ENCODE data around the gene PAN3. TPM values are rescaled to one million over a fixed set of nuclear protein-coding genes. Genes with fewer than 3 reads are reported as not detected.

The PAN3 gene, protein sequence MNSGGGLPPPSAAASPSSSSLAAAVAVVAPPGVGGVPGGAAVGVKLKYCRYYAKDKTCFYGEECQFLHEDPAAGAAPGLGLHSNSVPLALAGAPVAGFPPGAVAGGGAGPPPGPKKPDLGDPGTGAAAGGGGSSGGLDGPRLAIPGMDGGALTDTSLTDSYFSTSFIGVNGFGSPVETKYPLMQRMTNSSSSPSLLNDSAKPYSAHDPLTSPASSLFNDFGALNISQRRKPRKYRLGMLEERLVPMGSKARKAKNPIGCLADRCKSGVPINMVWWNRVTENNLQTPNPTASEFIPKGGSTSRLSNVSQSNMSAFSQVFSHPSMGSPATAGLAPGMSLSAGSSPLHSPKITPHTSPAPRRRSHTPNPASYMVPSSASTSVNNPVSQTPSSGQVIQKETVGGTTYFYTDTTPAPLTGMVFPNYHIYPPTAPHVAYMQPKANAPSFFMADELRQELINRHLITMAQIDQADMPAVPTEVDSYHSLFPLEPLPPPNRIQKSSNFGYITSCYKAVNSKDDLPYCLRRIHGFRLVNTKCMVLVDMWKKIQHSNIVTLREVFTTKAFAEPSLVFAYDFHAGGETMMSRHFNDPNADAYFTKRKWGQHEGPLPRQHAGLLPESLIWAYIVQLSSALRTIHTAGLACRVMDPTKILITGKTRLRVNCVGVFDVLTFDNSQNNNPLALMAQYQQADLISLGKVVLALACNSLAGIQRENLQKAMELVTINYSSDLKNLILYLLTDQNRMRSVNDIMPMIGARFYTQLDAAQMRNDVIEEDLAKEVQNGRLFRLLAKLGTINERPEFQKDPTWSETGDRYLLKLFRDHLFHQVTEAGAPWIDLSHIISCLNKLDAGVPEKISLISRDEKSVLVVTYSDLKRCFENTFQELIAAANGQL
- 24.8 and 25.3 TPM in 2 replicates for total RNA-seq (2022)
- percentile 87 among the genes with signal in this experiment for Bru-seq, nascent RNA
- percentile 74 among the genes with signal in this experiment for BruChase-seq, experiment 1, labeled RNA remaining after a 6-hour chase
- BruChase-seq, experiment 2, labeled RNA remaining after a 2-hour chase = percentile 78 among the genes with signal in this experiment
- long read RNA-seq, partial matches to known transcripts = 0 of 3 reads
- long read RNA-seq, other reads (novel, unspliced or antisense) = 3 of 3 reads

DNA sequence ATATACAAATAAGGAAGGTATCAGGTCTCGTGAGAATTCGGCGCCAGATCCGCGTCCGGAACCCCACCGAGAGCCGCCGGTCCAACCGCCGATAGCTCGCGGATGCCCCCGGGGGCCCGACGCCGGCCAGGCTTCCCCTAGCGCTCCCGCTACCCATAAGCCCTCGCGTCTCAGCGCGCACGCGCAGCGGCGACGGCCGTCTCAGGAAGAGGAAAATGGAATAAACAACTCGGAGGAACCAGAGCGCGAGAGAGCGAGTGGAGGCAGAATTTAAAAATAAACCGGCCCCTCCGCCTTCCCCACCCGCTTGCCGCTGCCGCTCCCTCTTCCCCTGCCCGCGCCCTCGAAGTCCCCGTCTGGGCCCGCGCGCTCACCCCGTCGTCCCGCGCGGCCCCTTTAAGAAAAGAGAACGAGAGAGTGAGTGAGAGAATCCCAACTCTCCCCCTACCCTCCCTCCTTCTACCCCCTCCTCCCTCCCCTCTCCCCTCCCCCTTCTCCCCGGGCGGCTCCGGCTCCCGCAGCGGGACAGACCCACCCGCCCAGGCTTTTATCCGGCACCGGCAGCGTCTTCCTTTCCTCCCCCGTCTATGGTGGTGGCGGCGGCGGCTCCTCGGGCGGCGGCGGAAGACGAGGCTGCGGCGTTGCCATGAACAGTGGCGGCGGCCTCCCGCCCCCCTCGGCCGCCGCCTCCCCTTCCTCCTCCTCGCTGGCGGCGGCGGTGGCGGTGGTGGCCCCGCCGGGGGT is at the start of gene PAN3:
Gene PAN3, plus strand, starts transcription at position 534 of the 744 bp plus-strand sequence. Its CDS starts 113 bp downstream, at position 647.
- Mint-ChIP-seq H3K27ac (ENCODE audit: unreplicated experiment) (peak within 1 kb of the TSS; percentile 94), H3K9me3 (ENCODE audit: low read depth, unreplicated experiment) (no peaks in the 10 kb centered on the region), H3K4me3 (ENCODE audit: low read depth, unreplicated experiment) (peak within 1 kb of the TSS; percentile 90), H3K27me3 (ENCODE audit: unreplicated experiment) (no peaks in the 10 kb centered on the region), H3K4me1 (ENCODE audit: low read depth, unreplicated experiment) (peaks cover 25% of the 10 kb centered on the region), H3K36me3 (ENCODE audit: insufficient read depth, unreplicated experiment) (peaks cover 38% of the 10 kb centered on the region)
- CTCF ChIA-PET = interaction anchor here (0.6 kb wide), 3 partner anchors 16 to 185 kb away, joined by 3 to 5 read pairs (median 3); no protein-coding TSS in a partner anchor
- TF ChIP-seq, protein P1, sequence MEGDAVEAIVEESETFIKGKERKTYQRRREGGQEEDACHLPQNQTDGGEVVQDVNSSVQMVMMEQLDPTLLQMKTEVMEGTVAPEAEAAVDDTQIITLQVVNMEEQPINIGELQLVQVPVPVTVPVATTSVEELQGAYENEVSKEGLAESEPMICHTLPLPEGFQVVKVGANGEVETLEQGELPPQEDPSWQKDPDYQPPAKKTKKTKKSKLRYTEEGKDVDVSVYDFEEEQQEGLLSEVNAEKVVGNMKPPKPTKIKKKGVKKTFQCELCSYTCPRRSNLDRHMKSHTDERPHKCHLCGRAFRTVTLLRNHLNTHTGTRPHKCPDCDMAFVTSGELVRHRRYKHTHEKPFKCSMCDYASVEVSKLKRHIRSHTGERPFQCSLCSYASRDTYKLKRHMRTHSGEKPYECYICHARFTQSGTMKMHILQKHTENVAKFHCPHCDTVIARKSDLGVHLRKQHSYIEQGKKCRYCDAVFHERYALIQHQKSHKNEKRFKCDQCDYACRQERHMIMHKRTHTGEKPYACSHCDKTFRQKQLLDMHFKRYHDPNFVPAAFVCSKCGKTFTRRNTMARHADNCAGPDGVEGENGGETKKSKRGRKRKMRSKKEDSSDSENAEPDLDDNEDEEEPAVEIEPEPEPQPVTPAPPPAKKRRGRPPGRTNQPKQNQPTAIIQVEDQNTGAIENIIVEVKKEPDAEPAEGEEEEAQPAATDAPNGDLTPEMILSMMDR (IDR thresholded peaks at IDR 0.05; ENCODE audit: unreplicated experiment) = no peak
- DNase-seq = peak; percentile 87
- intact Hi-C loops (cut with micrococcal nuclease; ENCODE audit: unreplicated experiment) = no loop called here
- no TSS peak for BruUV-seq (replicated peaks)

DNA sequence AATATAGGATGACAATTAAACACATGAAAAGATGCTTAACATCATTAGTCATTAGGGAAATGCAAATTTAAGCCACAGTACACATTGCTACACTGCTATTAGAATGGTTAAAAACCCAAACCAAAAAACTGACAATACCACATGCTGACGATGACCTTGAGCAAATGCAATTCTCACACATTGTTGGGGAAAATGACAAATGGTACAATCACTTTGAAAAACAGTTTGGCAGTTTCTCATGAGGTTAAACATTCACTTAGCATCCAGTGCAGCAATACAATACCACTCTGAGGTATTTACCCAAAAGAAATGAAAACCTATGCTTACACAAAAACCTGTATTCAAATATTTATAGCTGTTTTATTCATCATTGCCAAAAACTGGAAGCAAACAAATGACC is 49.3 kb upstream of the PAN3 start:
- DNase-seq = no peak
- H3K4me1 Mint-ChIP-seq (ENCODE audit: low read depth, unreplicated experiment) = no peaks in the 10 kb centered on the region
- TF ChIP-seq, protein P1 (IDR thresholded peaks at IDR 0.05; ENCODE audit: unreplicated experiment) = no peak
- no peak overlapping the region for H3K4me3 Mint-ChIP-seq (ENCODE audit: low read depth, unreplicated experiment)
- H3K27ac Mint-ChIP-seq (ENCODE audit: unreplicated experiment) = no peak overlapping the region
- CTCF ChIA-PET = no interaction called here
- H3K27me3 Mint-ChIP-seq (ENCODE audit: unreplicated experiment) = peaks cover 37% of the 10 kb centered on the region
- no peaks in the 10 kb centered on the region for H3K9me3 Mint-ChIP-seq (ENCODE audit: low read depth, unreplicated experiment)
- no TSS peak for BruUV-seq (replicated peaks)
- H3K36me3 Mint-ChIP-seq (ENCODE audit: insufficient read depth, unreplicated experiment) = no peaks in the 10 kb centered on the region
- intact Hi-C loops (cut with micrococcal nuclease; ENCODE audit: unreplicated experiment) = no loop called here

DNA sequence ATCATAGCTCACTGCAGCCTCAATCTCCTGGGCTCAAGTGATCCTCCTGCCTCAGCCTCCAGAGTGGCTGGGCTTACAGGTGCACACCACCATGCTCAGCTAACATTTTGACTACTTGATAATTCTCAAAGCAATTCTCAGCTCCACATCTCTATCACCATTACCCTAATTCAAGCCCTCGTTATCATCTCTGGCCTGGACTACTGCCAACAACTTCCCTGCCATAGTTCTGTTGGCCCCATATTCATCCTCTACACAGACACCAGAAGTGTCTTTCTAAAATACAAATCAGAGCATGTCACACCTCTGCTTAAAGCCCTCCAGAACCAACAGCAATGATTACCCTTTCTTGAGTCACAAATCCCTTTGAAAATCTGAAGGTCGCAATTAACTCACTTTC is 45.9 kb upstream of the PAN3 start:
- Mint-ChIP-seq H3K27me3 (ENCODE audit: unreplicated experiment) (peaks cover 45% of the 10 kb centered on the region), H3K4me3 (ENCODE audit: low read depth, unreplicated experiment) (no peak overlapping the region), H3K9me3 (ENCODE audit: low read depth, unreplicated experiment) (no peaks in the 10 kb centered on the region), H3K4me1 (ENCODE audit: low read depth, unreplicated experiment) (no peaks in the 10 kb centered on the region), H3K36me3 (ENCODE audit: insufficient read depth, unreplicated experiment) (no peaks in the 10 kb centered on the region), H3K27ac (ENCODE audit: unreplicated experiment) (no peak overlapping the region)
- BruUV-seq (replicated peaks) = no TSS peak
- TF ChIP-seq, protein P1 (IDR thresholded peaks at IDR 0.05; ENCODE audit: unreplicated experiment) = no peak
- CTCF ChIA-PET = no interaction called here
- intact Hi-C loops (cut with micrococcal nuclease; ENCODE audit: unreplicated experiment) = no loop called here
- no peak for DNase-seq

DNA sequence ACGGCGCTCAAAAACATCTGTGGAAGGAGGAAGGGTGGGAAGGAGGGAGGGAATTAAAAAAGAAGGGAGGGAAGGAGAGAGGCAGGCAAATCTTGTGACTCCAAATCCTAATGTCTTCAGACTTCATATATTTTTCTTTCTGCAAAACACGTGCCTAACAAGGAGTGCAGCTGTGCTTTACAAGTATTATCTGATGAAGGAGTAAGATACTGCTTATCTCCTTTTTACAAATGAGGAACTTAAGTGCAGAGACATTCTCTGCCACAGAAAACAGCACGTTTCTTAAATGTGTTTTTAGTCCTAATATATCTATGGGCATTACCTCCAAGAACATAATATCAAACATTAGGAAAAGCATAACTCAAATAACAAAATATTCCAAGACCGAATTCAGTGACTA is 44.5 kb upstream of the PAN3 start:
- BruUV-seq (replicated peaks) = no TSS peak
- Mint-ChIP-seq H3K4me1 (ENCODE audit: low read depth, unreplicated experiment) (no peaks in the 10 kb centered on the region), H3K36me3 (ENCODE audit: insufficient read depth, unreplicated experiment) (no peaks in the 10 kb centered on the region), H3K27ac (ENCODE audit: unreplicated experiment) (no peak overlapping the region), H3K27me3 (ENCODE audit: unreplicated experiment) (peaks cover 47% of the 10 kb centered on the region), H3K4me3 (ENCODE audit: low read depth, unreplicated experiment) (no peak overlapping the region), H3K9me3 (ENCODE audit: low read depth, unreplicated experiment) (no peaks in the 10 kb centered on the region)
- intact Hi-C loops (cut with micrococcal nuclease; ENCODE audit: unreplicated experiment) = no loop called here
- TF ChIP-seq, protein P1 (IDR thresholded peaks at IDR 0.05; ENCODE audit: unreplicated experiment) = no peak
- CTCF ChIA-PET = no interaction called here
- no peak for DNase-seq

Data from Calu3 (cell line).